GM12878 (cell line): ENCODE data around the gene SNRPE. TPM values are rescaled to one million over a fixed set of nuclear protein-coding genes. Genes with fewer than 3 reads are reported as not detected.

Experiments used
- BRCA1 ChIP-seq: IDR thresholded peaks from 2 replicates; pipeline ENCODE4 v1.6.1; 2011; ENCODE audit warnings: low read depth, low read length, improper control_type of control experiment
- CEBPB ChIP-seq, 2 experiments: fragments of 150-350 bp in 1 of 2; IDR thresholded peaks; 2 replicates each; pipeline ENCODE4 v1.6.1; 2012 to 2014; ENCODE audit warnings: low read depth in 2 of 2, low read length in 2 of 2, borderline replicate concordance in 1 of 2, inconsistent platforms in 1 of 2
- CHD1 ChIP-seq: IDR thresholded peaks from 2 replicates; pipeline ENCODE4 v1.6.1; 2012; ENCODE audit warnings: low read depth, low read length, improper control_type of control experiment
- E4F1 ChIP-seq: fragments of 450-650 bp; IDR thresholded peaks from 2 replicates; pipeline ENCODE4 v1.6.1; 2018; ENCODE audit warnings: borderline replicate concordance, mild to moderate bottlenecking; ENCODE audit not compliant: partially characterized antibody
- ETV6 ChIP-seq, 2 experiments: fragments of 450-650 bp in 1 of 2; IDR thresholded peaks in 1 of 2; conservative IDR thresholded peaks in 1 of 2; 2 replicates each; pipeline ENCODE4 v1.6.1; 2014; ENCODE audit warnings: antibody characterized with exemption in 1 of 2, borderline replicate concordance in 1 of 2, low read depth in 1 of 2, mild to moderate bottlenecking in 1 of 2, moderate library complexity in 1 of 2
- HDAC6 ChIP-seq: fragments of 200-600 bp; sonication (generic); IDR thresholded peaks from one replicate; pipeline ENCODE4 v1.8.0; 2017; ENCODE audit warnings: antibody characterized with exemption; ENCODE audit not compliant: unreplicated experiment
- IKZF1 ChIP-seq: fragments of 450-650 bp; conservative IDR thresholded peaks from 2 replicates; pipeline ENCODE4 v1.6.1; 2017; ENCODE audit warnings: antibody characterized with exemption, mild to moderate bottlenecking
- LARP7 ChIP-seq: fragments of 450-650 bp; IDR thresholded peaks from 2 replicates; pipeline ENCODE4 v1.6.1; 2017; ENCODE audit warnings: mild to moderate bottlenecking
- MXI1 ChIP-seq: fragments of 150-350 bp; IDR thresholded peaks from 2 replicates; pipeline ENCODE4 v1.6.1; 2011; ENCODE audit warnings: low read depth, mild to moderate bottlenecking, inconsistent platforms, low read length, improper control_type of control experiment
- NR2C2 ChIP-seq: IDR thresholded peaks from 2 replicates; pipeline ENCODE4 v1.6.1; 2011; ENCODE audit warnings: borderline replicate concordance, low read depth; ENCODE audit not compliant: control insufficient read depth, insufficient read length
- NR2F1 ChIP-seq: fragments of 450-650 bp; conservative IDR thresholded peaks from 2 replicates; pipeline ENCODE4 v1.6.1; 2017; ENCODE audit warnings: mild to moderate bottlenecking
- NRF1 ChIP-seq: conservative IDR thresholded peaks from 2 replicates; pipeline ENCODE4 v1.6.1; 2011; ENCODE audit warnings: mild to moderate bottlenecking, low read depth, low read length, improper control_type of control experiment
- PML ChIP-seq: IDR thresholded peaks from 2 replicates; pipeline ENCODE4 v1.6.1; 2012; ENCODE audit warnings: low read length, inconsistent platforms
- POLR2A ChIP-seq: IDR thresholded peaks from 2 replicates; pipeline ENCODE4 v1.6.1; 2011; ENCODE audit warnings: low read depth, mild to moderate bottlenecking, low read length
- POLR2AphosphoS2 ChIP-seq: IDR thresholded peaks from 2 replicates; pipeline ENCODE4 v1.6.1; 2011; ENCODE audit warnings: low read depth, mild to moderate bottlenecking, low read length, improper control_type of control experiment, moderate library complexity
- RAD51 ChIP-seq: fragments of 450-650 bp; IDR thresholded peaks from 2 replicates; pipeline ENCODE4 v1.6.1; 2016; ENCODE audit warnings: moderate library complexity, mild to moderate bottlenecking, inconsistent platforms
- SIX5 ChIP-seq: IDR thresholded peaks from 2 replicates; pipeline ENCODE4 v1.6.1; 2011; ENCODE audit warnings: mild to moderate bottlenecking, low read depth, low read length, moderate library complexity; ENCODE audit not compliant: severe bottlenecking
- SMARCA5 ChIP-seq: fragments of 450-650 bp; IDR thresholded peaks from 2 replicates; pipeline ENCODE4 v1.6.1; 2017; ENCODE audit warnings: mild to moderate bottlenecking
- SRF ChIP-seq, 2 experiments: IDR thresholded peaks; 2 replicates each; pipeline ENCODE4 v1.6.1; 2011; ENCODE audit warnings: low read depth in 2 of 2, low read length in 2 of 2, mild to moderate bottlenecking in 1 of 2, moderate library complexity in 1 of 2
- TARDBP ChIP-seq: IDR thresholded peaks from 2 replicates; pipeline ENCODE4 v1.6.1; 2016; ENCODE audit warnings: borderline replicate concordance
- TCF7 ChIP-seq: IDR thresholded peaks from 2 replicates; pipeline ENCODE4 v1.6.1; 2014; ENCODE audit warnings: antibody characterized with exemption, borderline replicate concordance
- USF1 ChIP-seq: IDR thresholded peaks from 2 replicates; pipeline ENCODE4 v1.6.1; 2011; ENCODE audit warnings: borderline replicate concordance, low read depth, mild to moderate bottlenecking, moderate library complexity, mixed read lengths, low read length; ENCODE audit not compliant: insufficient read depth; ENCODE audit errors: extremely low read length
- USF2 ChIP-seq: IDR thresholded peaks from 2 replicates; pipeline ENCODE4 v1.6.1; 2011; ENCODE audit warnings: low read depth, low read length, improper control_type of control experiment, borderline replicate concordance
- YBX1 ChIP-seq: fragments of 450-650 bp; IDR thresholded peaks from 2 replicates; pipeline ENCODE4 v1.6.1; 2016; ENCODE audit warnings: antibody characterized with exemption
- ZNF217 ChIP-seq: fragments of 450-650 bp; IDR thresholded peaks from 2 replicates; pipeline ENCODE4 v1.6.1; 2017; ENCODE audit warnings: antibody characterized with exemption, mild to moderate bottlenecking
- ZNF24 ChIP-seq: fragments of 450-650 bp; IDR thresholded peaks from 2 replicates; pipeline ENCODE4 v1.6.1; 2017; ENCODE audit warnings: antibody characterized with exemption, mild to moderate bottlenecking
- polyA plus RNA-seq, 11 experiments: library from polyadenylated mRNA; depleted of rRNA in 4 of 11; unstranded in 6 of 11; stranded (reverse) in 5 of 11; fragments of >200 nt; fragmentation: Nextera tagmentation in 4 of 11; fragmentation: Illumina TruSeq in 1 of 11; extraction: Ambion mirVana in 4 of 11; extraction: Trizol in 1 of 11; gene quantifications; 1 replicate in 1 of 11; 2 replicates in 10 of 11; pipeline versions ENCODE4 v1.2.1 to v1.2.3, GENCODE V29; 2011 to 2016; ENCODE audit warnings: inconsistent platforms in 2 of 11, missing spikeins in 2 of 11, low read depth in 1 of 11
- total RNA-seq, 4 experiments: library from RNA; depleted of rRNA in 3 of 4; stranded (reverse); fragments of >200 nt in 3 of 4; fragmentation: Illumina TruSeq in 1 of 4; extraction: Trizol in 1 of 4; gene quantifications; 2 replicates each; pipeline versions ENCODE4 v1.2.1 to v1.2.3, GENCODE V29; 2013 to 2021
- TF ChIP-seq, protein P1 (sequence below): fragments of 450-650 bp; IDR thresholded peaks from 2 replicates; pipeline ENCODE4 v1.6.1; 2014; ENCODE audit warnings: mild to moderate bottlenecking

Gene SNRPE
- total and polyA plus RNA-seq, 10 of the 15 experiments (the other 5 are each of a cell fraction or from before 2014, with no cell fraction given): 109 to 1,384 (median 316) TPM

GRCh38 chr1:203861379-203862184 is at the start of gene SNRPE (continued):
- TF ChIP-seq USF2 (peak; percentile 91), IKZF1 (peak; percentile 94), LARP7 (peak; percentile 78; the same call in 1 of the 2 replicates), SMARCA5 (peak; percentile 35), SIX5 (peak; percentile 62), E4F1 (peak; percentile 76), BRCA1 (no peak), RAD51 (peak; percentile 94), TCF7 (no peak), NRF1 (0 out of 2 replicates have a peak, but pooled peaks have one; percentile 4), TARDBP (peak; percentile 87), USF1 (peak; percentile 88), HDAC6 (peak; percentile 68), POLR2AphosphoS2 (0 out of 2 replicates have a peak, but pooled peaks have one; percentile 41), MXI1 (peak; percentile 98), YBX1 (no peak), CEBPB (IDR thresholded peaks at IDR 0.05; ENCODE audit: borderline replicate concordance in 1 of 2, low read depth in 2 of 2, low read length in 2 of 2) (no peak), ZNF24 (peak; percentile 79), ETV6 (conservative IDR thresholded peaks at IDR 0.05 in 1 of 2, IDR thresholded peaks at IDR 0.05 in 1 of 2; ENCODE audit: borderline replicate concordance in 1 of 2, low read depth in 1 of 2) (peak in 1 of 2 experiments; percentile 93; a peak in 2 of 4 replicates), NR2C2 (no peak), ZNF217 (no peak), NR2F1 (peak; percentile 62), PML (peak; percentile 97), CHD1 (no peak), SRF (IDR thresholded peaks at IDR 0.05; ENCODE audit: low read depth in 2 of 2, low read length in 2 of 2) (no peak), POLR2A (peak; percentile 97)
- TF ChIP-seq, protein P1, sequence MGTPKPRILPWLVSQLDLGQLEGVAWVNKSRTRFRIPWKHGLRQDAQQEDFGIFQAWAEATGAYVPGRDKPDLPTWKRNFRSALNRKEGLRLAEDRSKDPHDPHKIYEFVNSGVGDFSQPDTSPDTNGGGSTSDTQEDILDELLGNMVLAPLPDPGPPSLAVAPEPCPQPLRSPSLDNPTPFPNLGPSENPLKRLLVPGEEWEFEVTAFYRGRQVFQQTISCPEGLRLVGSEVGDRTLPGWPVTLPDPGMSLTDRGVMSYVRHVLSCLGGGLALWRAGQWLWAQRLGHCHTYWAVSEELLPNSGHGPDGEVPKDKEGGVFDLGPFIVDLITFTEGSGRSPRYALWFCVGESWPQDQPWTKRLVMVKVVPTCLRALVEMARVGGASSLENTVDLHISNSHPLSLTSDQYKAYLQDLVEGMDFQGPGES: no peak
